ENCODE measurements around the gene CCT6B.

DNA sequence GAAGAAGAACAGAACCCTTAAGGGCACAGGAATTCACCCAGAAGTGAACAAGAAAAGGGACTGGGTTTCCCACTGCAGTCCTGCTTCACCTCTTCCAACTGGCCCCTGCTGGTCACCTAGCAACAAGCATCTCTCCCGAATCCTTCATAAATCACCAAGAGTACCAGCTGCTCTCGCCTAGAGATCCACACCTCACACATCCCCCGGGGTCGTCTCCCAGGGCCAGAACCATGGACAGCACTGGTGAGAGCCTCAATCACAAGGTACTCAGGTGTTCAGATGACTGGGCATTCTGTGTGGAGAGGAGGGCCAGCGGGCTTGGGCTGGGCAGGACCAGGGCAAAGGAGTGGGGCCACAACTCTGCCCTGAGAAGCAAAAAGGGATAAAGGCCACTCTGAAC, 65.9 kb downstream of the CCT6B start:
- no peak for TF ChIP-seq POLR2AphosphoS5 (IDR thresholded peaks at IDR 0.05)
- no peak for TF ChIP-seq POLR2A (IDR thresholded peaks at IDR 0.05)
- no peak for TF ChIP-seq CTCF (IDR thresholded peaks at IDR 0.05 in 8 of 11, conservative IDR thresholded peaks at IDR 0.05 in 3 of 11)
